K562 (cell line): ENCODE data around the gene ZBTB39. TPM values are rescaled to one million over a fixed set of nuclear protein-coding genes. Genes with fewer than 3 reads are reported as not detected.

ENCODE experiments used
- ATF3 ChIP-seq, 2 experiments: fragments of 450-650 bp in 1 of 2; sonication (generic) in 1 of 2; formaldehyde crosslinking in 1 of 2; IDR thresholded peaks in 1 of 2; conservative IDR thresholded peaks in 1 of 2; 2 replicates each; pipeline versions ENCODE4 v1.6.1 to v1.8.1; 2016 to 2023; ENCODE audit warnings: mild to moderate bottlenecking in 2 of 2, moderate library complexity in 2 of 2, inconsistent platforms in 1 of 2, missing genetic modification reagents in 1 of 2
- BRD9 ChIP-seq: fragments of 450-650 bp; IDR thresholded peaks from 2 replicates; pipeline ENCODE4 v1.6.1; 2018; ENCODE audit warnings: low read depth; ENCODE audit not compliant: partially characterized antibody
- CREB3 ChIP-seq: fragments of 450-650 bp; conservative IDR thresholded peaks from 2 replicates; pipeline ENCODE4 v1.6.1; 2016; ENCODE audit warnings: missing genetic modification characterization, low read depth, mild to moderate bottlenecking, missing compliant biosample characterization, moderate library complexity
- FOXJ3 ChIP-seq: sonication (generic); formaldehyde crosslinking; IDR thresholded peaks from 2 replicates; pipeline ENCODE4 v1.4.0; 2020; ENCODE audit warnings: mild to moderate bottlenecking, missing genetic modification reagents
- HLTF ChIP-seq: fragments of 450-650 bp; IDR thresholded peaks from 2 replicates; pipeline ENCODE4 v1.6.1; 2016
- NFIX ChIP-seq: fragments of 250-450 bp; sonication (Bioruptor Pico); IDR thresholded peaks from 2 replicates; pipeline ENCODE4 v1.4.0; 2020; ENCODE audit warnings: low read depth, mild to moderate bottlenecking, moderate library complexity
- NFYB ChIP-seq: IDR thresholded peaks from 2 replicates; pipeline ENCODE4 v1.6.1; 2011; ENCODE audit warnings: mild to moderate bottlenecking, moderate library complexity; ENCODE audit not compliant: insufficient read length; ENCODE audit errors: extremely low read depth
- PML ChIP-seq: IDR thresholded peaks from 2 replicates; pipeline ENCODE4 v1.6.1; 2012; ENCODE audit warnings: low read length, inconsistent platforms
- TAF7 ChIP-seq: fragments of 450-650 bp; IDR thresholded peaks from 2 replicates; pipeline ENCODE4 v1.6.1; 2016; ENCODE audit warnings: missing genetic modification characterization, missing compliant biosample characterization
- ZBTB7A ChIP-seq: IDR thresholded peaks from 2 replicates; pipeline ENCODE4 v1.6.1; 2011; ENCODE audit warnings: low read depth, mild to moderate bottlenecking, low read length, moderate library complexity, borderline replicate concordance; ENCODE audit not compliant: control insufficient read depth
- ZKSCAN8 ChIP-seq: fragments of 200-800 bp; sonication (Bioruptor generic); IDR thresholded peaks from 2 replicates; pipeline ENCODE4 v1.6.1; 2016; ENCODE audit warnings: missing genetic modification characterization, missing compliant biosample characterization
- ZNF584 ChIP-seq: fragments of 200-800 bp; sonication (Bioruptor generic); IDR thresholded peaks from 2 replicates; pipeline ENCODE4 v1.6.1; 2016; ENCODE audit warnings: low read depth, mild to moderate bottlenecking, missing genetic modification characterization, missing compliant biosample characterization
- polyA plus RNA-seq, 8 experiments: library from polyadenylated mRNA; depleted of rRNA in 4 of 8; stranded (reverse) in 5 of 8; unstranded in 3 of 8; fragments of >200 nt; fragmentation: Nextera tagmentation in 2 of 8; fragmentation: Illumina TruSeq in 1 of 8; extraction: Ambion mirVana in 2 of 8; extraction: Trizol in 1 of 8; gene quantifications; 2 replicates each; pipeline versions ENCODE4 v1.2.1 to v1.2.3, GENCODE V29; 2011 to 2014; ENCODE audit warnings: inconsistent platforms in 1 of 8, missing spikeins in 1 of 8
- total RNA-seq, 7 experiments: library from RNA; depleted of rRNA in 6 of 7; stranded (reverse); fragments of >200 nt in 6 of 7; fragmentation: Illumina TruSeq in 2 of 7; extraction: Trizol in 2 of 7; gene quantifications; 2 replicates each; pipeline versions ENCODE4 v1.2.1 to v1.2.3, GENCODE V29; 2011 to 2021; ENCODE audit warnings: low replicate concordance in 1 of 7
- TF ChIP-seq, protein P1 (sequence below), 2 experiments: fragments of 450-650 bp; IDR thresholded peaks; 2 replicates each; pipeline ENCODE4 v1.6.1; 2016; ENCODE audit warnings: mild to moderate bottlenecking in 2 of 2, borderline replicate concordance in 1 of 2, low read depth in 1 of 2, moderate library complexity in 1 of 2
- TF ChIP-seq, protein P2 (sequence below), 2 experiments: fragments of 450-650 bp; IDR thresholded peaks; 2 replicates each; pipeline ENCODE4 v1.6.1; 2016

Gene ZBTB39
- total and polyA plus RNA-seq, 9 of the 15 experiments (the other 6 are each of a cell fraction or from before 2014, with no cell fraction given) = 3.3 to 13.3 (median 8.6) TPM

DNA sequence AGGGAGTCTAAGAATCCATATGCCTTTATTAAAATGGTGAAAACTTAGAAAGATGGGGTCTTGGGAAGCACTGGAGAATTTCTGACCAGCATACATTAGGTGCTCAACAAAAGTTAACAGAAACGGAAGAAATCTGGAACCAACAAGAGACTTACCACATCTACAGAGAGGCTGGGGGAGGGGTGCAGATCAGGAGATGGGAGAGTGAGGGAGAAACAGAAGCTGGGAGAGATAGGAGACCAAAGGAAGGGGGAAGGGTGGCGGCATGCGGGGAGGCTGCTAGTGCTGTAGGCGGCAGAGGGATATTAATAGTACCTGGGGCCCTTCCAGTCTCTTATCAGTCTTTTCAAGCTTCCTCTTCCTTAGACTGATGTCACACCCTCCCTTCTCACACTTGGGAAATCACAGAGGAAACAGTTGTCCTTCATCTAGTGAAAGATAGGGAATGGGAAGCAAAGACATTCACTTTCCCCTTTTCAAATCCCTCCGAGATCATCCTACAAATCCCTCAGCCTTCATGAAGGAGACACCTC is 18.1 kb downstream of the ZBTB39 start (continued):
- peak; percentile 92 for TF ChIP-seq ATF3 (IDR thresholded peaks at IDR 0.05)
- no peak for TF ChIP-seq ATF3 (CRISPR knock-in tag; conservative IDR thresholded peaks at IDR 0.05)
- peak; percentile 89; the same call in 1 of the 2 replicates for TF ChIP-seq ZNF584
- TF ChIP-seq PML = peak; percentile 97
- peak; percentile 98 for TF ChIP-seq ZKSCAN8 (CRISPR knock-in tag)
- no peak for TF ChIP-seq TAF7 (tag)
- peak; percentile 95 for TF ChIP-seq BRD9
- no peak for TF ChIP-seq CREB3 (tag)
- no peak for TF ChIP-seq NFYB
- no peak for TF ChIP-seq NFIX (CRISPR knock-in tag)
- no peak for TF ChIP-seq ZBTB7A
- TF ChIP-seq FOXJ3 (CRISPR knock-in tag) = no peak
- peak; percentile 97 for TF ChIP-seq HLTF
- TF ChIP-seq, protein P1, sequence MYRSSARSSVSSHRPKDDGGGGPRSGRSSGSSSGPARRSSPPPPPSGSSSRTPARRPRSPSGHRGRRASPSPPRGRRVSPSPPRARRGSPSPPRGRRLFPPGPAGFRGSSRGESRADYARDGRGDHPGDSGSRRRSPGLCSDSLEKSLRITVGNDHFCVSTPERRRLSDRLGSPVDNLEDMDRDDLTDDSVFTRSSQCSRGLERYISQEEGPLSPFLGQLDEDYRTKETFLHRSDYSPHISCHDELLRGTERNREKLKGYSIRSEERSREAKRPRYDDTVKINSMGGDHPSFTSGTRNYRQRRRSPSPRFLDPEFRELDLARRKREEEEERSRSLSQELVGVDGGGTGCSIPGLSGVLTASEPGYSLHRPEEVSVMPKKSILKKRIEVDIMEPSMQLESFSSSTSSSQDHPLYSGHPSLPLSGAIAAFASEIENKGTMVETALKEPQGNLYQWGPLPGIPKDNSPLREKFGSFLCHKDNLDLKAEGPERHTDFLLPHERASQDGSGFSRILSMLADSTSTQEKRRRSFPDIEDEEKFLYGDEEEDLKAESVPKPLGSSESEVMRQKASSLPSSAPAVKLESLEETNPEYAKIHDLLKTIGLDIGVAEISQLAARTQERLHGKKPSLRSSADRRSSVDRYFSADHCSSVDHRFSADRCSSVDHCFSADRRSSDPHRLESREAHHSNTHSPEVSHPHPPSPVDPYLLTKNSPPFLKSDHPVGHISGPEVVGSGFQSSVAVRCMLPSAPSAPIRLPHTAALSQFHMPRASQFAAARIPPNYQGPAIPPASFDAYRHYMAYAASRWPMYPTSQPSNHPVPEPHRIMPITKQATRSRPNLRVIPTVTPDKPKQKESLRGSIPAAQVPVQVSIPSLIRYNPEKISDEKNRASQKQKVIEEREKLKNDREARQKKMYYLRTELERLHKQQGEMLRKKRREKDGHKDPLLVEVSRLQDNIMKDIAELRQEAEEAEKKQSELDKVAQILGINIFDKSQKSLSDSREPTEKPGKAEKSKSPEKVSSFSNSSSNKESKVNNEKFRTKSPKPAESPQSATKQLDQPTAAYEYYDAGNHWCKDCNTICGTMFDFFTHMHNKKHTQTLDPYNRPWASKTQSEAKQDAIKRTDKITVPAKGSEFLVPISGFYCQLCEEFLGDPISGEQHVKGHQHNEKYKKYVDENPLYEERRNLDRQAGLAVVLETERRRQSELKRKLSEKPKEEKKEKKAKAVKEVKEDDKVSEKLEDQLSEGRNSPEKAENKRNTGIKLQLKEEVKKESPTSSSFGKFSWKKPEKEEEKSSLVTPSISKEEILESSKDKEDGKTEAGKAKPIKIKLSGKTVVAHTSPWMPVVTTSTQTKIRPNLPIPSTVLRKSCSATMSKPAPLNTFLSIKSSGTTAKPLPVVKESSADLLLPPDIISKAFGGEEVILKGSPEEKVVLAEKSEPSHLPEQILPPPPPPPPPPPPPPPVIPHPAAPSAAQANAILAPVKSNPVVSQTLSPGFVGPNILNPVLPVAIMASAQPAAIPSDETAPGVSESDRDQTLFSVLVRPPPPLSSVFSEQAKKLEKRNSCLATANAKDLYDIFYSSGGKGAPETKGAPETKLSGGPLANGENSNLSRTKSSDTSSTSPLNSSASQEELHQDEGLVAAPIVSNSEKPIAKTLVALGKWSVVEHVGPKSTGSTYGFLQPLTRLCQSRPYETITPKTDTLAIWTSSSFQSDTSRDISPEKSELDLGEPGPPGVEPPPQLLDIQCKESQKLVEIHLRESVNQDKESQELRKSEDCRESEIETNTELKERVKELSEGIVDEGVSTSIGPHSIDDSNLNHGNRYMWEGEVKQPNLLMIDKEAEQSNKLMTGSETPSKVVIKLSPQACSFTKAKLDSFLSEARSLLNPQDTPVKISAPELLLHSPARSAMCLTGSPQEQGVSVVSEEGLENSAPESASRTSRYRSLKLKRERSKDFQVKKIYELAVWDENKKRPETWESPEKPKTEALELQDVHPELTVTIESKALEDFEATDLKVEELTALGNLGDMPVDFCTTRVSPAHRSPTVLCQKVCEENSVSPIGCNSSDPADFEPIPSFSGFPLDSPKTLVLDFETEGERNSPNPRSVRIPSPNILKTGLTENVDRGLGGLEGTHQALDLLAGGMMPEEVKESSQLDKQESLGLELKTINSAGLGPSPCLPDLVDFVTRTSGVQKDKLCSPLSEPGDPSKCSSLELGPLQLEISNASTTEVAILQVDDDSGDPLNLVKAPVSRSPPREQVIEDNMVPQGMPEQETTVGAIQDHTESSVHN (IDR thresholded peaks at IDR 0.05; ENCODE audit: borderline replicate concordance in 1 of 2, low read depth in 1 of 2) = peak; percentile 87 to 92; a peak in 3 of 4 replicates
- TF ChIP-seq, protein P2, sequence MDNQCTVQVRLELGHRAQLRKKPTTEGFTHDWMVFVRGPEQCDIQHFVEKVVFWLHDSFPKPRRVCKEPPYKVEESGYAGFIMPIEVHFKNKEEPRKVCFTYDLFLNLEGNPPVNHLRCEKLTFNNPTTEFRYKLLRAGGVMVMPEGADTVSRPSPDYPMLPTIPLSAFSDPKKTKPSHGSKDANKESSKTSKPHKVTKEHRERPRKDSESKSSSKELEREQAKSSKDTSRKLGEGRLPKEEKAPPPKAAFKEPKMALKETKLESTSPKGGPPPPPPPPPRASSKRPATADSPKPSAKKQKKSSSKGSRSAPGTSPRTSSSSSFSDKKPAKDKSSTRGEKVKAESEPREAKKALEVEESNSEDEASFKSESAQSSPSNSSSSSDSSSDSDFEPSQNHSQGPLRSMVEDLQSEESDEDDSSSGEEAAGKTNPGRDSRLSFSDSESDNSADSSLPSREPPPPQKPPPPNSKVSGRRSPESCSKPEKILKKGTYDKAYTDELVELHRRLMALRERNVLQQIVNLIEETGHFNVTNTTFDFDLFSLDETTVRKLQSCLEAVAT (IDR thresholded peaks at IDR 0.05) = peak; percentile 87
